ENCODE measurements around the gene GTSE1. TPM values are rescaled to one million over a fixed set of nuclear protein-coding genes. Genes with fewer than 3 reads are reported as not detected.

GTSE1 gene
- polyA plus RNA-seq, 2 of the 4 experiments (the other 2 are of a cell fraction): 11.5 to 25.7 TPM

DNA sequence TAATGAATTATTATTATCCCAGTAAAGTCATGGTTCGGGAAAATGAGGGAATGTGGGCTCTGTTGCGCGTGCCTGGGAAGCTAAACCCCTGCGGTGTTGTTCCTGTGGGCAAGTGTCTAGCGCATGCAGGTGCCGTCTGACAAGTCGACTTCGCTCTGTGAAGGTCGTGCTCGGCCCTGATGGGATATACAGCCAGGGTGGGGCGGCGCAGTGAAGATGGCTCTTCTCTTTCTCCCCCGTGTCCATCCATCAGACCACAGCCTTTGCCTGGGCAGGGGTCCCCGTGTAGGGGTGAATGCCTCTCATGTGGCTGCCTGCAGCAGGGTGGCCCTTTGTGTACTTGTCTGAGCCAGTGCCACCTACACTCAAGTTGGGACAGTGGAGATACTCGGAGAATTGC is 26.0 kb downstream of the GTSE1 start:
- TF ChIP-seq, protein P1, sequence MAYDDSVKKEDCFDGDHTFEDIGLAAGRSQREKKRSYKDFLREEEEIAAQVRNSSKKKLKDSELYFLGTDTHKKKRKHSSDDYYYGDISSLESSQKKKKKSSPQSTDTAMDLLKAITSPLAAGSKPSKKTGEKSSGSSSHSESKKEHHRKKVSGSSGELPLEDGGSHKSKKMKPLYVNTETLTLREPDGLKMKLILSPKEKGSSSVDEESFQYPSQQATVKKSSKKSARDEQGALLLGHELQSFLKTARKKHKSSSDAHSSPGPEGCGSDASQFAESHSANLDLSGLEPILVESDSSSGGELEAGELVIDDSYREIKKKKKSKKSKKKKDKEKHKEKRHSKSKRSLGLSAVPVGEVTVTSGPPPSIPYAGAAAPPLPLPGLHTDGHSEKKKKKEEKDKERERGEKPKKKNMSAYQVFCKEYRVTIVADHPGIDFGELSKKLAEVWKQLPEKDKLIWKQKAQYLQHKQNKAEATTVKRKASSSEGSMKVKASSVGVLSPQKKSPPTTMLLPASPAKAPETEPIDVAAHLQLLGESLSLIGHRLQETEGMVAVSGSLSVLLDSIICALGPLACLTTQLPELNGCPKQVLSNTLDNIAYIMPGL (CRISPR knock-in tag; IDR thresholded peaks at IDR 0.05; ENCODE audit: borderline replicate concordance): no peak
- TF ChIP-seq ZC3H11A (IDR thresholded peaks at IDR 0.05): no peak
- no peak for TF ChIP-seq ZSCAN20 (CRISPR knock-in tag; IDR thresholded peaks at IDR 0.05)
- TF ChIP-seq KDM5A (IDR thresholded peaks at IDR 0.05): no peak
- TF ChIP-seq RARB (CRISPR knock-in tag; IDR thresholded peaks at IDR 0.05): no peak
- no peak for TF ChIP-seq HOXB13 (CRISPR knock-in tag; IDR thresholded peaks at IDR 0.05; ENCODE audit: low read depth)
- TF ChIP-seq, protein P2, sequence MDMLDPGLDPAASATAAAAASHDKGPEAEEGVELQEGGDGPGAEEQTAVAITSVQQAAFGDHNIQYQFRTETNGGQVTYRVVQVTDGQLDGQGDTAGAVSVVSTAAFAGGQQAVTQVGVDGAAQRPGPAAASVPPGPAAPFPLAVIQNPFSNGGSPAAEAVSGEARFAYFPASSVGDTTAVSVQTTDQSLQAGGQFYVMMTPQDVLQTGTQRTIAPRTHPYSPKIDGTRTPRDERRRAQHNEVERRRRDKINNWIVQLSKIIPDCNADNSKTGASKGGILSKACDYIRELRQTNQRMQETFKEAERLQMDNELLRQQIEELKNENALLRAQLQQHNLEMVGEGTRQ (IDR thresholded peaks at IDR 0.05): no peak
- CTCF ChIA-PET: interaction anchor here (1.1 to 20.1 kb wide), 3 partner anchors 8 to 310 kb away, joined by 3 to 272 read pairs (median 17); no protein-coding TSS in a partner anchor
- no peak overlapping the region for H3K4me3 ChIP-seq
- H3K27ac ChIP-seq: no peak overlapping the region
- no peak for ATAC-seq
- no peak overlapping the region for H3K4me2 ChIP-seq
- H3K9me3 ChIP-seq: no peaks in the 10 kb centered on the region
- POLR2A ChIA-PET: no interaction called here
- no peak for DNase-seq (ENCODE audit: low read depth in 1 of 2, low spot score in 1 of 2)
- no peak for FAIRE-seq
- H3K4me1 ChIP-seq: no peaks in the 10 kb centered on the region
- WGBS (ENCODE audit: missing lambda C conversion rate): 91% methylated on average over 15 of the region's 15 CpGs

DNA sequence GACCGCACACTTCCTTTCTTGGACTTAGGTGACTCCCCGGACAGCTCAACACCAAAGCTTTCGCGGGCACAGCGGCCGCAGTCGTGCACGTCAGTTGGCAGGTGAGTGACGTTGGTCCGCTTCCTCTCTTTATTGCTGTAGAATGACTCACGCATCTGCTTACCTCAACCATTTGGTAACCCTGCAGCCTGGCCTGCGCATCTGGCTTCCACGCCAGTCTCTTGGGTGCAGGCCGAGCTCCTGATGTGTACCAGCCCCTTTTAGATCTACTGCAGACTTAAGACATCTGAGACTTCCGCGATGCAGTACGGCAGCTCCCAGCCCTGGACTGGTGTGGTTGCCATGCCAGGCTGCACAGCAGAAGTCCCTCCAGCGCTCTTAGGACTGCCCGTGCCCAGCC is 26.5 kb downstream of the GTSE1 start:
- 93% methylated on average over 18 of the region's 19 CpGs for WGBS (ENCODE audit: missing lambda C conversion rate)
- no peaks in the 10 kb centered on the region for H3K4me1 ChIP-seq
- DNase-seq (ENCODE audit: low read depth in 1 of 2, low spot score in 1 of 2) (no peak), ATAC-seq (no peak), FAIRE-seq (no peak)
- H3K27ac ChIP-seq: no peak overlapping the region
- ChIA-PET POLR2A (no interaction called here), CTCF (interaction anchor here (1.1 to 20.1 kb wide), 3 partner anchors 9 to 310 kb away, joined by 3 to 272 read pairs (median 17); no protein-coding TSS in a partner anchor)
- TF ChIP-seq ZC3H11A (IDR thresholded peaks at IDR 0.05) (no peak), KDM1A (IDR thresholded peaks at IDR 0.05; ENCODE audit: low read depth) (no peak), TFCP2L1 (CRISPR knock-in tag; IDR thresholded peaks at IDR 0.05) (no peak), JUN (IDR thresholded peaks at IDR 0.05) (no peak), RARB (CRISPR knock-in tag; IDR thresholded peaks at IDR 0.05) (no peak), EP300 (IDR thresholded peaks at IDR 0.05) (no peak), EHF (CRISPR knock-in tag; IDR thresholded peaks at IDR 0.05) (no peak), POLR2AphosphoS2 (conservative IDR thresholded peaks at IDR 0.05; ENCODE audit: low read length) (no peak), CBX8 (IDR thresholded peaks at IDR 0.05) (no peak), NR3C1 (IDR thresholded peaks at IDR 0.05) (no peak), KDM5A (IDR thresholded peaks at IDR 0.05) (no peak), RNF2 (IDR thresholded peaks at IDR 0.05; ENCODE audit: borderline replicate concordance, low read depth) (no peak), ZNF302 (CRISPR knock-in tag; IDR thresholded peaks at IDR 0.05) (no peak), RAD21 (conservative IDR thresholded peaks at IDR 0.05 in 1 of 2, IDR thresholded peaks at IDR 0.05 in 1 of 2) (no peak), TP53 (CRISPR knock-in tag; IDR thresholded peaks at IDR 0.05) (no peak)
- TF ChIP-seq, protein P3, sequence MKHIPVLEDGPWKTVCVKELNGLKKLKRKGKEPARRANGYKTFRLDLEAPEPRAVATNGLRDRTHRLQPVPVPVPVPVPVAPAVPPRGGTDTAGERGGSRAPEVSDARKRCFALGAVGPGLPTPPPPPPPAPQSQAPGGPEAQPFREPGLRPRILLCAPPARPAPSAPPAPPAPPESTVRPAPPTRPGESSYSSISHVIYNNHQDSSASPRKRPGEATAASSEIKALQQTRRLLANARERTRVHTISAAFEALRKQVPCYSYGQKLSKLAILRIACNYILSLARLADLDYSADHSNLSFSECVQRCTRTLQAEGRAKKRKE (CRISPR knock-in tag; IDR thresholded peaks at IDR 0.05; ENCODE audit: low read depth): no peak
- TF ChIP-seq, protein P1 (CRISPR knock-in tag; IDR thresholded peaks at IDR 0.05; ENCODE audit: borderline replicate concordance): no peak
- TF ChIP-seq, protein P4, sequence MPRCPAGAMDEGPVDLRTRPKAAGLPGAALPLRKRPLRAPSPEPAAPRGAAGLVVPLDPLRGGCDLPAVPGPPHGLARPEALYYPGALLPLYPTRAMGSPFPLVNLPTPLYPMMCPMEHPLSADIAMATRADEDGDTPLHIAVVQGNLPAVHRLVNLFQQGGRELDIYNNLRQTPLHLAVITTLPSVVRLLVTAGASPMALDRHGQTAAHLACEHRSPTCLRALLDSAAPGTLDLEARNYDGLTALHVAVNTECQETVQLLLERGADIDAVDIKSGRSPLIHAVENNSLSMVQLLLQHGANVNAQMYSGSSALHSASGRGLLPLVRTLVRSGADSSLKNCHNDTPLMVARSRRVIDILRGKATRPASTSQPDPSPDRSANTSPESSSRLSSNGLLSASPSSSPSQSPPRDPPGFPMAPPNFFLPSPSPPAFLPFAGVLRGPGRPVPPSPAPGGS (IDR thresholded peaks at IDR 0.05): no peak
- TF ChIP-seq, protein P5, sequence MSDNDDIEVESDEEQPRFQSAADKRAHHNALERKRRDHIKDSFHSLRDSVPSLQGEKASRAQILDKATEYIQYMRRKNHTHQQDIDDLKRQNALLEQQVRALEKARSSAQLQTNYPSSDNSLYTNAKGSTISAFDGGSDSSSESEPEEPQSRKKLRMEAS (IDR thresholded peaks at IDR 0.05): no peak
- TF ChIP-seq, protein P2 (IDR thresholded peaks at IDR 0.05): no peak
- H3K4me3 ChIP-seq: no peak overlapping the region
- no peak overlapping the region for H3K4me2 ChIP-seq
- no peaks in the 10 kb centered on the region for H3K9me3 ChIP-seq
